RWPE1 (cell line): Measurements from ENCODE around the gene HBM.
A peak's percentile ranks its signal among the peaks of the same experiment; 100 is the strongest.

Experiments
- CTCF ChIA-PET: fragments of 350-600 bp; sonication (Branson Sonifier 250); formaldehyde crosslinking; extraction: SDS; loops from one replicate; lab custom pipeline; 2021; lab: Yijun Ruan, JAX
- POLR2A ChIA-PET: fragments of 400-600 bp; formaldehyde crosslinking; extraction: SDS; loops from one replicate; lab custom pipeline; 2020; ENCODE audit warnings: antibody characterized with exemption; ENCODE audit not compliant: low non-redundant PET; lab: Yijun Ruan, JAX
- DNase-seq: peaks from one replicate; pipeline ENCODE4 v3.0.0; 2012; ENCODE audit warnings: low spot score
- H3K27ac ChIP-seq: fragments of 450-650 bp; 2 replicates; pipeline ENCODE4 v1.5.1; 2017
- CTCF ChIP-seq: fragments of 450-650 bp; conservative IDR thresholded peaks from 2 replicates; pipeline ENCODE4 v1.5.1; 2017; ENCODE audit warnings: low read depth, mild to moderate bottlenecking

Gene HBM

GRCh38 chr16:212999-213398 is 47.2 kb downstream of the HBM start:
- CTCF ChIA-PET, result interaction anchor here (1.0 kb wide), 1 partner anchor 32 kb away, joined by 8 read pairs; the partner anchor contains the start of gene HBQ1
- H3K27ac ChIP-seq, result 0 out of 2 replicates have a peak overlapping the region, but pooled peaks have one; percentile 25
- POLR2A ChIA-PET, result no interaction called here
- TF ChIP-seq CTCF, result no peak
- DNase-seq, result no peak
